ENCODE measurements around the gene LINGO1. TPM values are rescaled to one million over a fixed set of nuclear protein-coding genes. Genes with fewer than 3 reads are reported as not detected.

The LINGO1 gene
- total RNA-seq, 1 experiment from 2014 or later, result 51.3 TPM

- ChIA-PET POLR2A (no interaction called here), CTCF (interaction anchor here (1.2 to 8.0 kb wide), 3 partner anchors 14 to 173 kb away, joined by 4 to 54 read pairs (median 4); no protein-coding TSS in a partner anchor)
- Mint-ChIP-seq H3K9me3 (no peaks in the 10 kb centered on the region), H3K27me3 (ENCODE audit: low read depth) (no peaks in the 10 kb centered on the region; the same call in 1 of the 2 replicates), H3K27ac (no peak overlapping the region), H3K36me3 (no peaks in the 10 kb centered on the region), H3K4me3 (no peak overlapping the region), H3K4me1 (peaks cover 13% of the 10 kb centered on the region)
- DNase-seq (ENCODE audit: low spot score), result no peak
- TF ChIP-seq, protein P1, sequence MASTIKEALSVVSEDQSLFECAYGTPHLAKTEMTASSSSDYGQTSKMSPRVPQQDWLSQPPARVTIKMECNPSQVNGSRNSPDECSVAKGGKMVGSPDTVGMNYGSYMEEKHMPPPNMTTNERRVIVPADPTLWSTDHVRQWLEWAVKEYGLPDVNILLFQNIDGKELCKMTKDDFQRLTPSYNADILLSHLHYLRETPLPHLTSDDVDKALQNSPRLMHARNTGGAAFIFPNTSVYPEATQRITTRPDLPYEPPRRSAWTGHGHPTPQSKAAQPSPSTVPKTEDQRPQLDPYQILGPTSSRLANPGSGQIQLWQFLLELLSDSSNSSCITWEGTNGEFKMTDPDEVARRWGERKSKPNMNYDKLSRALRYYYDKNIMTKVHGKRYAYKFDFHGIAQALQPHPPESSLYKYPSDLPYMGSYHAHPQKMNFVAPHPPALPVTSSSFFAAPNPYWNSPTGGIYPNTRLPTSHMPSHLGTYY (CRISPR knock-in tag; IDR thresholded peaks at IDR 0.05), result no peak
- TF ChIP-seq E2F1 (CRISPR knock-in tag; IDR thresholded peaks at IDR 0.05) (no peak), RORB (CRISPR knock-in tag; IDR thresholded peaks at IDR 0.05) (no peak), SP1 (CRISPR knock-in tag; conservative IDR thresholded peaks at IDR 0.05) (no peak), CREM (CRISPR knock-in tag; IDR thresholded peaks at IDR 0.05) (no peak)
- TF ChIP-seq, protein P2, sequence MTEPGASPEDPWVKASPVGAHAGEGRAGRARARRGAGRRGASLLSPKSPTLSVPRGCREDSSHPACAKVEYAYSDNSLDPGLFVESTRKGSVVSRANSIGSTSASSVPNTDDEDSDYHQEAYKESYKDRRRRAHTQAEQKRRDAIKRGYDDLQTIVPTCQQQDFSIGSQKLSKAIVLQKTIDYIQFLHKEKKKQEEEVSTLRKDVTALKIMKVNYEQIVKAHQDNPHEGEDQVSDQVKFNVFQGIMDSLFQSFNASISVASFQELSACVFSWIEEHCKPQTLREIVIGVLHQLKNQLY (CRISPR knock-in tag; IDR thresholded peaks at IDR 0.05), result no peak
- ATAC-seq, result no peak
These were observed 15.2 kb upstream of the LINGO1 start for GRCh38 chr15:77647961-77648360.

- no peaks in the 10 kb centered on the region; the same call in 1 of the 2 replicates for H3K27me3 Mint-ChIP-seq (ENCODE audit: low read depth)
- H3K4me3 Mint-ChIP-seq, result no peak overlapping the region
- H3K9me3 Mint-ChIP-seq, result no peaks in the 10 kb centered on the region
- DNase-seq (ENCODE audit: low spot score) (no peak), ATAC-seq (no peak)
- CTCF ChIA-PET, result interaction anchor here (0.5 to 8.0 kb wide), 10 partner anchors 10 to 696 kb away, joined by 3 to 72 read pairs (median 6); partner anchors contain the start of gene LINGO1
- POLR2A ChIA-PET, result interaction anchor here (1.0 kb wide), 1 partner anchor 11 kb away, joined by 3 read pairs; no protein-coding TSS in a partner anchor
- no peaks in the 10 kb centered on the region for H3K36me3 Mint-ChIP-seq
- no peak overlapping the region for H3K27ac Mint-ChIP-seq
- H3K4me1 Mint-ChIP-seq, result peaks cover 16% of the 10 kb centered on the region
- TF ChIP-seq ZNF416 (CRISPR knock-in tag; IDR thresholded peaks at IDR 0.05) (no peak), ATF2 (CRISPR knock-in tag; IDR thresholded peaks at IDR 0.05; ENCODE audit: borderline replicate concordance, low read depth) (no peak), JUN (CRISPR knock-in tag; IDR thresholded peaks at IDR 0.05) (no peak), ZNF425 (CRISPR knock-in tag; conservative IDR thresholded peaks at IDR 0.05) (no peak), ZNF512 (CRISPR knock-in tag; IDR thresholded peaks at IDR 0.05; ENCODE audit: borderline replicate concordance) (no peak), ATF6 (CRISPR knock-in tag; IDR thresholded peaks at IDR 0.05) (no peak), IRF2 (CRISPR knock-in tag; IDR thresholded peaks at IDR 0.05; ENCODE audit: borderline replicate concordance, low read depth) (no peak)
- TF ChIP-seq, protein P3, sequence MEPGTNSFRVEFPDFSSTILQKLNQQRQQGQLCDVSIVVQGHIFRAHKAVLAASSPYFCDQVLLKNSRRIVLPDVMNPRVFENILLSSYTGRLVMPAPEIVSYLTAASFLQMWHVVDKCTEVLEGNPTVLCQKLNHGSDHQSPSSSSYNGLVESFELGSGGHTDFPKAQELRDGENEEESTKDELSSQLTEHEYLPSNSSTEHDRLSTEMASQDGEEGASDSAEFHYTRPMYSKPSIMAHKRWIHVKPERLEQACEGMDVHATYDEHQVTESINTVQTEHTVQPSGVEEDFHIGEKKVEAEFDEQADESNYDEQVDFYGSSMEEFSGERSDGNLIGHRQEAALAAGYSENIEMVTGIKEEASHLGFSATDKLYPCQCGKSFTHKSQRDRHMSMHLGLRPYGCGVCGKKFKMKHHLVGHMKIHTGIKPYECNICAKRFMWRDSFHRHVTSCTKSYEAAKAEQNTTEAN (CRISPR knock-in tag; IDR thresholded peaks at IDR 0.05), result no peak
- TF ChIP-seq, protein P4, sequence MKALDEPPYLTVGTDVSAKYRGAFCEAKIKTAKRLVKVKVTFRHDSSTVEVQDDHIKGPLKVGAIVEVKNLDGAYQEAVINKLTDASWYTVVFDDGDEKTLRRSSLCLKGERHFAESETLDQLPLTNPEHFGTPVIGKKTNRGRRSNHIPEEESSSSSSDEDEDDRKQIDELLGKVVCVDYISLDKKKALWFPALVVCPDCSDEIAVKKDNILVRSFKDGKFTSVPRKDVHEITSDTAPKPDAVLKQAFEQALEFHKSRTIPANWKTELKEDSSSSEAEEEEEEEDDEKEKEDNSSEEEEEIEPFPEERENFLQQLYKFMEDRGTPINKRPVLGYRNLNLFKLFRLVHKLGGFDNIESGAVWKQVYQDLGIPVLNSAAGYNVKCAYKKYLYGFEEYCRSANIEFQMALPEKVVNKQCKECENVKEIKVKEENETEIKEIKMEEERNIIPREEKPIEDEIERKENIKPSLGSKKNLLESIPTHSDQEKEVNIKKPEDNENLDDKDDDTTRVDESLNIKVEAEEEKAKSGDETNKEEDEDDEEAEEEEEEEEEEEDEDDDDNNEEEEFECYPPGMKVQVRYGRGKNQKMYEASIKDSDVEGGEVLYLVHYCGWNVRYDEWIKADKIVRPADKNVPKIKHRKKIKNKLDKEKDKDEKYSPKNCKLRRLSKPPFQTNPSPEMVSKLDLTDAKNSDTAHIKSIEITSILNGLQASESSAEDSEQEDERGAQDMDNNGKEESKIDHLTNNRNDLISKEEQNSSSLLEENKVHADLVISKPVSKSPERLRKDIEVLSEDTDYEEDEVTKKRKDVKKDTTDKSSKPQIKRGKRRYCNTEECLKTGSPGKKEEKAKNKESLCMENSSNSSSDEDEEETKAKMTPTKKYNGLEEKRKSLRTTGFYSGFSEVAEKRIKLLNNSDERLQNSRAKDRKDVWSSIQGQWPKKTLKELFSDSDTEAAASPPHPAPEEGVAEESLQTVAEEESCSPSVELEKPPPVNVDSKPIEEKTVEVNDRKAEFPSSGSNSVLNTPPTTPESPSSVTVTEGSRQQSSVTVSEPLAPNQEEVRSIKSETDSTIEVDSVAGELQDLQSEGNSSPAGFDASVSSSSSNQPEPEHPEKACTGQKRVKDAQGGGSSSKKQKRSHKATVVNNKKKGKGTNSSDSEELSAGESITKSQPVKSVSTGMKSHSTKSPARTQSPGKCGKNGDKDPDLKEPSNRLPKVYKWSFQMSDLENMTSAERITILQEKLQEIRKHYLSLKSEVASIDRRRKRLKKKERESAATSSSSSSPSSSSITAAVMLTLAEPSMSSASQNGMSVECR (CRISPR knock-in tag; IDR thresholded peaks at IDR 0.05; ENCODE audit: borderline replicate concordance), result no peak
- TF ChIP-seq, protein P5, sequence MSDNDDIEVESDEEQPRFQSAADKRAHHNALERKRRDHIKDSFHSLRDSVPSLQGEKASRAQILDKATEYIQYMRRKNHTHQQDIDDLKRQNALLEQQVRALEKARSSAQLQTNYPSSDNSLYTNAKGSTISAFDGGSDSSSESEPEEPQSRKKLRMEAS (CRISPR knock-in tag; IDR thresholded peaks at IDR 0.05), result no peak
These were observed 13.5 kb upstream of the LINGO1 start for GRCh38 chr15:77646104-77646694.

All from WTC11 (cell line).